Fibroblast of skin of right biceps (primary cell): ENCODE data around the gene REEP3.
"Not testable (repeated sequence)": the region's sequence is repeated elsewhere in the genome, so short reads cannot be mapped to it uniquely, and the experiment has no call there.

ENCODE experiments used
- DNase-seq: peaks from one replicate; pipeline ENCODE4 v3.0.0-alpha.2; 2013

The REEP3 gene

GRCh38 chr10:63520500-63521415 lies at the start of gene REEP3:
REEP3 (plus strand) TSS chr10:63521401; CDS start chr10:63521546, 145 bp downstream.
- DNase-seq, result peak; percentile 76

GRCh38 chr10:63474488-63474887 lies 46.7 kb upstream of the REEP3 start:
- DNase-seq, result no peak

- no peak for DNase-seq
Observed at GRCh38 chr10:63477927-63478326, 43.3 kb upstream of the REEP3 start.

- DNase-seq, result no peak
Observed at GRCh38 chr10:63478564-63478963, 42.6 kb upstream of the REEP3 start.

- no peak for DNase-seq
Observed at GRCh38 chr10:63480237-63480636, 41.0 kb upstream of the REEP3 start.

GRCh38 chr10:63481815-63482421 lies 39.3 kb upstream of the REEP3 start:
- DNase-seq, result no peak

GRCh38 chr10:63483983-63484382 lies 37.2 kb upstream of the REEP3 start:
- no peak for DNase-seq

GRCh38 chr10:63487990-63488389 lies 33.2 kb upstream of the REEP3 start:
- no peak for DNase-seq

GRCh38 chr10:63489838-63490237 lies 31.4 kb upstream of the REEP3 start:
- DNase-seq, result no peak

GRCh38 chr10:63491588-63492316 lies 29.4 kb upstream of the REEP3 start:
- peak; percentile 89 for DNase-seq

GRCh38 chr10:63492317-63492690 lies 28.9 kb upstream of the REEP3 start:
- not testable (repeated sequence) for DNase-seq

GRCh38 chr10:63493004-63493403 lies 28.2 kb upstream of the REEP3 start:
- no peak for DNase-seq

GRCh38 chr10:63494951-63495350 lies 26.2 kb upstream of the REEP3 start:
- DNase-seq, result peak; percentile 38

GRCh38 chr10:63496561-63496960 lies 24.6 kb upstream of the REEP3 start:
- no peak for DNase-seq

GRCh38 chr10:63497321-63497720 lies 23.9 kb upstream of the REEP3 start:
- DNase-seq, result no peak

GRCh38 chr10:63498665-63499064 lies 22.5 kb upstream of the REEP3 start:
- DNase-seq, result no peak

GRCh38 chr10:63500551-63500950 lies 20.6 kb upstream of the REEP3 start:
- not testable (repeated sequence) for DNase-seq

- no peak for DNase-seq
Observed at GRCh38 chr10:63501954-63502353, 19.2 kb upstream of the REEP3 start.

GRCh38 chr10:63502832-63503231 lies 18.4 kb upstream of the REEP3 start:
- DNase-seq, result no peak

- DNase-seq, result no peak
Observed at GRCh38 chr10:63503395-63503794, 17.8 kb upstream of the REEP3 start.

- no peak for DNase-seq
Observed at GRCh38 chr10:63504145-63504881, 16.9 kb upstream of the REEP3 start.

- DNase-seq, result no peak
Observed at GRCh38 chr10:63505562-63505961, 15.6 kb upstream of the REEP3 start.

- DNase-seq, result no peak
Observed at GRCh38 chr10:63506554-63506953, 14.6 kb upstream of the REEP3 start.
